Uterus (tissue), 2 donors: ENCODE data around the gene DNAJC18.

Experiments
- POLR2A ChIP-seq, 2 donors: fragments of 450-650 bp; IDR thresholded peaks; one replicate each; pipeline ENCODE4 v1.6.1; 2016; ENCODE audit warnings: antibody characterized with exemption in 2 of 2, mild to moderate bottlenecking in 1 of 2, moderate library complexity in 1 of 2
- TF ChIP-seq, protein P1 (sequence below), 4 experiments: fragments of 200-600 bp in 2 of 4; fragments of 450-650 bp in 2 of 4; sonication (generic) in 2 of 4; IDR thresholded peaks; one replicate each; pipeline ENCODE4 v1.5.1; 2016 to 2019; ENCODE audit warnings: antibody characterized with exemption in 4 of 4, mild to moderate bottlenecking in 2 of 4, moderate library complexity in 1 of 4

DNA sequence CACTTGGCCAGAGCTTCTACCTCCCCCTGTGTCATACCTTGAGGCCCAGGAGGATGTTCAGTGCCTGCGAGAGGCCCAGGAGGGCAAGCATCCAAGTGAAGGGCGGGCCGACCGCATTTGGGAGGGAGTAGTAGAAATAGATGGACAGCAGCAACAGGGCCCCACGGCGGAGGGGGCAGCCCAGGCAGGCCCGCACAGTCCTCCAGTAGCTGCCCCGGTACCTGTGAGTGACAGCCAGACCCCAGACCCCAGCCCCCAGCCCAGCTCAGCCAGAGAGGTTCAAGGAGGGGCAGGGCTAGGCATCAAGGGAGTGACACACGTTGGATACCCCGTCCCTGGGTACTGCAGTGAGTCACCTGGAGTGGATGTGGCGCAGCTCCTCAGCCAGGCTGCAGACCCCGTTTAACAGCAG lies 41.8 kb upstream of the DNAJC18 start:
- TF ChIP-seq, protein P1, sequence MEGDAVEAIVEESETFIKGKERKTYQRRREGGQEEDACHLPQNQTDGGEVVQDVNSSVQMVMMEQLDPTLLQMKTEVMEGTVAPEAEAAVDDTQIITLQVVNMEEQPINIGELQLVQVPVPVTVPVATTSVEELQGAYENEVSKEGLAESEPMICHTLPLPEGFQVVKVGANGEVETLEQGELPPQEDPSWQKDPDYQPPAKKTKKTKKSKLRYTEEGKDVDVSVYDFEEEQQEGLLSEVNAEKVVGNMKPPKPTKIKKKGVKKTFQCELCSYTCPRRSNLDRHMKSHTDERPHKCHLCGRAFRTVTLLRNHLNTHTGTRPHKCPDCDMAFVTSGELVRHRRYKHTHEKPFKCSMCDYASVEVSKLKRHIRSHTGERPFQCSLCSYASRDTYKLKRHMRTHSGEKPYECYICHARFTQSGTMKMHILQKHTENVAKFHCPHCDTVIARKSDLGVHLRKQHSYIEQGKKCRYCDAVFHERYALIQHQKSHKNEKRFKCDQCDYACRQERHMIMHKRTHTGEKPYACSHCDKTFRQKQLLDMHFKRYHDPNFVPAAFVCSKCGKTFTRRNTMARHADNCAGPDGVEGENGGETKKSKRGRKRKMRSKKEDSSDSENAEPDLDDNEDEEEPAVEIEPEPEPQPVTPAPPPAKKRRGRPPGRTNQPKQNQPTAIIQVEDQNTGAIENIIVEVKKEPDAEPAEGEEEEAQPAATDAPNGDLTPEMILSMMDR (IDR thresholded peaks at IDR 0.05): no peak
- TF ChIP-seq POLR2A (IDR thresholded peaks at IDR 0.05): no peak
